SKM-1 (cell line): ENCODE results near the gene NOL12.
"Not testable (repeated sequence)": the region's sequence is repeated elsewhere in the genome, so short reads cannot be mapped to it uniquely, and the experiment has no call there.

Source experiments
- DNase-seq: peaks from one replicate; lab custom pipeline; 2025; ENCODE audit not compliant: unreplicated experiment; lab: John Stamatoyannopoulos, UW

The NOL12 gene

GRCh38 chr22:37679670-37680069 lies 6.5 kb upstream of the NOL12 start:
- no peak for DNase-seq

GRCh38 chr22:37680191-37680851 lies 5.8 kb upstream of the NOL12 start:
- no peak for DNase-seq

- no peak for DNase-seq
Observed at GRCh38 chr22:37681001-37681424, 5.1 kb upstream of the NOL12 start.

GRCh38 chr22:37681556-37682049 lies 4.5 kb upstream of the NOL12 start:
- DNase-seq = peak; percentile 61

- no peak for DNase-seq
Observed at GRCh38 chr22:37684803-37685615, 1.1 kb upstream of the NOL12 start.

- DNase-seq = no peak
Observed at GRCh38 chr22:37690407-37690806, 4.3 kb downstream of the NOL12 start.

- no peak for DNase-seq
Observed at GRCh38 chr22:37690901-37691504, 4.9 kb downstream of the NOL12 start.

GRCh38 chr22:37692627-37693285 lies 6.6 kb downstream of the NOL12 start:
- no peak for DNase-seq

- DNase-seq = not testable (repeated sequence)
Observed at GRCh38 chr22:37694131-37694530, 8.0 kb downstream of the NOL12 start.

GRCh38 chr22:37696260-37696656 lies 10.1 kb downstream of the NOL12 start:
- DNase-seq = not testable (repeated sequence)

GRCh38 chr22:37696657-37697537 lies 10.8 kb downstream of the NOL12 start, which contains the start of gene TRIOBP:
TRIOBP (plus strand) TSS chr22:37697048; CDS start chr22:37701366, 4,318 bp downstream.
- DNase-seq = no peak

GRCh38 chr22:37697538-37697835 lies 11.3 kb downstream of the NOL12 start:
- no peak for DNase-seq

- DNase-seq = peak; percentile 83
Observed at GRCh38 chr22:37701141-37701786, 15.1 kb downstream of the NOL12 start.

GRCh38 chr22:37703906-37704305 lies 17.8 kb downstream of the NOL12 start:
- no peak for DNase-seq

GRCh38 chr22:37704645-37705044 lies 18.5 kb downstream of the NOL12 start:
- DNase-seq = no peak

GRCh38 chr22:37705205-37705604 lies 19.1 kb downstream of the NOL12 start:
- no peak for DNase-seq

GRCh38 chr22:37708580-37709444 lies 22.7 kb downstream of the NOL12 start:
- no peak for DNase-seq

GRCh38 chr22:37709445-37709765 lies 23.3 kb downstream of the NOL12 start:
- no peak for DNase-seq

GRCh38 chr22:37710675-37711074 lies 24.5 kb downstream of the NOL12 start:
- no peak for DNase-seq
